AG04450 (cell line): ENCODE data around the gene SKAP1. TPM values are rescaled to one million over a fixed set of nuclear protein-coding genes. Genes with fewer than 3 reads are reported as not detected.

Source experiments
- CTCF ChIA-PET: fragments of 300-600, 350-600 bp; formaldehyde crosslinking; extraction: SDS; loops from one replicate; lab custom pipeline; 2022; ENCODE audit warnings: antibody characterized with exemption, inconsistent platforms; lab: Charles Lee
- POLR2A ChIA-PET: fragments of 350-600 bp; formaldehyde crosslinking; extraction: SDS; loops from one replicate; lab custom pipeline; 2021; ENCODE audit warnings: antibody characterized with exemption, inconsistent platforms; lab: Yijun Ruan, JAX
- DNase-seq: peaks from one replicate; pipeline ENCODE4 v3.0.0-alpha.2; 2011; ENCODE audit warnings: low read depth, low spot score
- H3K27ac ChIP-seq: one replicate; pipeline ENCODE4 v1.5.1; 2012; ENCODE audit warnings: low read depth, low read length, control low read depth
- H3K27me3 ChIP-seq: one replicate; pipeline ENCODE4 v1.6.0; 2012; ENCODE audit warnings: low read length; ENCODE audit not compliant: control insufficient read depth, insufficient read depth
- H3K4me3 ChIP-seq: 2 replicates; pipeline ENCODE4 v1.5.1; 2011; ENCODE audit warnings: mild to moderate bottlenecking, low read depth, low read length, control low read depth
- H3K9me3 ChIP-seq: 2 replicates; pipeline ENCODE4 v1.5.1; 2012; ENCODE audit warnings: low read length; ENCODE audit not compliant: control insufficient read depth, insufficient read depth
- polyA plus RNA-seq: library from polyadenylated mRNA; depleted of rRNA; stranded (reverse); fragments of >200 nt; gene quantifications from 2 replicates; pipeline ENCODE4 v1.2.3, GENCODE V29; 2011
- TF ChIP-seq, protein P1 (sequence below): IDR thresholded peaks from 2 replicates; pipeline ENCODE4 v1.5.1; 2011; ENCODE audit warnings: low read depth, low read length, control low read depth, inconsistent platforms

Gene SKAP1
- polyA plus RNA-seq, 1 experiment: not detected

- TF ChIP-seq, protein P1, sequence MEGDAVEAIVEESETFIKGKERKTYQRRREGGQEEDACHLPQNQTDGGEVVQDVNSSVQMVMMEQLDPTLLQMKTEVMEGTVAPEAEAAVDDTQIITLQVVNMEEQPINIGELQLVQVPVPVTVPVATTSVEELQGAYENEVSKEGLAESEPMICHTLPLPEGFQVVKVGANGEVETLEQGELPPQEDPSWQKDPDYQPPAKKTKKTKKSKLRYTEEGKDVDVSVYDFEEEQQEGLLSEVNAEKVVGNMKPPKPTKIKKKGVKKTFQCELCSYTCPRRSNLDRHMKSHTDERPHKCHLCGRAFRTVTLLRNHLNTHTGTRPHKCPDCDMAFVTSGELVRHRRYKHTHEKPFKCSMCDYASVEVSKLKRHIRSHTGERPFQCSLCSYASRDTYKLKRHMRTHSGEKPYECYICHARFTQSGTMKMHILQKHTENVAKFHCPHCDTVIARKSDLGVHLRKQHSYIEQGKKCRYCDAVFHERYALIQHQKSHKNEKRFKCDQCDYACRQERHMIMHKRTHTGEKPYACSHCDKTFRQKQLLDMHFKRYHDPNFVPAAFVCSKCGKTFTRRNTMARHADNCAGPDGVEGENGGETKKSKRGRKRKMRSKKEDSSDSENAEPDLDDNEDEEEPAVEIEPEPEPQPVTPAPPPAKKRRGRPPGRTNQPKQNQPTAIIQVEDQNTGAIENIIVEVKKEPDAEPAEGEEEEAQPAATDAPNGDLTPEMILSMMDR: no peak
- Histone ChIP-seq H3K4me3 (no peak overlapping the region), H3K27me3 (peaks cover 23% of the 10 kb centered on the region), H3K9me3 (no peaks in the 10 kb centered on the region), H3K27ac (no peak overlapping the region)
- ChIA-PET CTCF (no interaction called here), POLR2A (no interaction called here)
- no peak for DNase-seq
Measured at GRCh38 chr17:48195910-48196309, 234.1 kb downstream of the SKAP1 start.

DNA sequence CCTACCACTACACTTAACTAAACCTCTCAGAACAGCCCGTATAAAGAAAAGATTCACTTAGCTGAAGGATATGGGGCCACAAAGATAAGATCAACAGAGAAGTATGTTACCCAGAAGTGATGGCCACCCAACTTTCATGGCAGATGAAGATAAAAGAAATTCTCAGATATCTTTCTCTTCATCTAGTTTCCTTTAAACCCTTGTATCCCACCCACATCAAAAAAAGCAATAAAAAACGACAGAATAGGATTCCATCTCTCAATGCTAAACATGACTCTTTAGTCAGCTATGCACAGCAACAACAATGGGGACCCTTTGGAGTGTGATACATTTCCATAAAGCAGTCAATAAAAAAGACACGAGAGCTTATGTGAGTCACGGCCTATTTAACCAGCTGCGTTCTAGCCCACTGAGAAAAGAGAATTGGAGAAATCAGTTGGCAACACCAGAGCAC is 235.9 kb downstream of the SKAP1 start:
- POLR2A ChIA-PET: no interaction called here
- no peak overlapping the region for H3K4me3 ChIP-seq
- TF ChIP-seq, protein P1: no peak
- no peaks in the 10 kb centered on the region for H3K9me3 ChIP-seq
- no peak overlapping the region for H3K27ac ChIP-seq
- H3K27me3 ChIP-seq: peaks cover 15% of the 10 kb centered on the region
- peak; percentile 3 for DNase-seq
- CTCF ChIA-PET: interaction anchor here (0.7 kb wide), 1 partner anchor 419 kb away, joined by 4 read pairs; no protein-coding TSS in a partner anchor

GRCh38 chr17:48192321-48192731 is 237.7 kb downstream of the SKAP1 start:
- H3K9me3 ChIP-seq: no peaks in the 10 kb centered on the region
- CTCF ChIA-PET: no interaction called here
- H3K27ac ChIP-seq: no peak overlapping the region
- DNase-seq: no peak
- peaks cover 17% of the 10 kb centered on the region for H3K27me3 ChIP-seq
- POLR2A ChIA-PET: no interaction called here
- TF ChIP-seq, protein P1: no peak
- no peak overlapping the region for H3K4me3 ChIP-seq

- POLR2A ChIA-PET: no interaction called here
- no peaks in the 10 kb centered on the region for H3K9me3 ChIP-seq
- CTCF ChIA-PET: no interaction called here
- DNase-seq: no peak
- no peak overlapping the region for H3K27ac ChIP-seq
- peaks cover 17% of the 10 kb centered on the region for H3K27me3 ChIP-seq
- TF ChIP-seq, protein P1: no peak
- no peak overlapping the region for H3K4me3 ChIP-seq
Measured at GRCh38 chr17:48191362-48191761, 238.7 kb downstream of the SKAP1 start.

- TF ChIP-seq, protein P1: no peak
- DNase-seq: no peak
- H3K4me3 ChIP-seq: no peak overlapping the region
- H3K9me3 ChIP-seq: no peaks in the 10 kb centered on the region
- H3K27ac ChIP-seq: no peak overlapping the region
- ChIA-PET POLR2A (no interaction called here), CTCF (interaction anchor here (1.0 kb wide), 1 partner anchor 117 kb away, joined by 3 read pairs; no protein-coding TSS in a partner anchor)
- H3K27me3 ChIP-seq: peaks cover 15% of the 10 kb centered on the region
Measured at GRCh38 chr17:48190871-48191270, 239.1 kb downstream of the SKAP1 start.
